Uterus (tissue), 4 donors: ENCODE results near the gene PCED1B. TPM values are rescaled to one million over a fixed set of nuclear protein-coding genes. Genes with fewer than 3 reads are reported as not detected.
"Not testable (repeated sequence)": the region's sequence is repeated elsewhere in the genome, so short reads cannot be mapped to it uniquely, and the experiment has no call there.

Source experiments
- DNase-seq, 2 donors: peaks; one replicate each; pipeline ENCODE4 v3.0.0-alpha.2; 2019 to 2020
- H3K27ac ChIP-seq, 2 donors: fragments of 200-600 bp; sonication (generic); 1 replicate in 1 of 2; 2 replicates in 1 of 2; pipeline ENCODE4 v1.5.1; 2016 to 2018
- H3K27me3 ChIP-seq, 2 donors: fragments of 200-600 bp; sonication (generic); one replicate each; pipeline ENCODE4 v1.5.1; 2018 to 2019; ENCODE audit warnings: control low read depth in 1 of 2
- H3K36me3 ChIP-seq, 2 donors: fragments of 200-600 bp; sonication (generic); one replicate each; pipeline ENCODE4 v1.5.1; 2019; ENCODE audit warnings: control low read depth in 1 of 2
- H3K4me1 ChIP-seq, 2 donors: fragments of 200-600 bp; sonication (generic); one replicate each; pipeline ENCODE4 v1.5.1; 2018 to 2019; ENCODE audit warnings: control low read depth in 1 of 2
- H3K4me3 ChIP-seq, 2 donors: fragments of 200-600 bp; sonication (generic); 1 replicate in 1 of 2; 2 replicates in 1 of 2; pipeline ENCODE4 v1.5.1; 2018 to 2019; ENCODE audit warnings: mild to moderate bottlenecking in 1 of 2
- H3K9me3 ChIP-seq, 2 donors: fragments of 200-600 bp; sonication (generic); one replicate each; pipeline ENCODE4 v1.5.1; 2019; ENCODE audit warnings: control low read depth in 1 of 2
- POLR2A ChIP-seq, 2 donors: fragments of 450-650 bp; IDR thresholded peaks; one replicate each; pipeline ENCODE4 v1.6.1; 2016; ENCODE audit warnings: antibody characterized with exemption in 2 of 2, mild to moderate bottlenecking in 1 of 2, moderate library complexity in 1 of 2
- intact Hi-C: fragments of 100-400 bp; cut with DNase I; formaldehyde crosslinking; loops from one replicate; pipeline ENCODE4 v1.15.1; 2023; ENCODE audit warnings: low total_unique reads
- total RNA-seq, 4 donors: library from RNA; depleted of rRNA in 3 of 4; stranded (reverse); fragments of >200 nt in 3 of 4; gene quantifications; one replicate each; pipeline versions ENCODE4 v1.1.0 to v1.2.4, GENCODE V29; 2014 to 2023
- TF ChIP-seq, protein P1 (sequence below), 4 experiments: fragments of 200-600 bp in 2 of 4; fragments of 450-650 bp in 2 of 4; sonication (generic) in 2 of 4; IDR thresholded peaks; one replicate each; pipeline ENCODE4 v1.5.1; 2016 to 2019; ENCODE audit warnings: antibody characterized with exemption in 4 of 4, mild to moderate bottlenecking in 2 of 4, moderate library complexity in 1 of 4
- donor health status: DM: yes; HTN: yes; CAD: no.

Gene PCED1B
- total RNA-seq, 4 donors from 2014 or later, result 1.0 to 46.6 (median 13.0) TPM

DNA sequence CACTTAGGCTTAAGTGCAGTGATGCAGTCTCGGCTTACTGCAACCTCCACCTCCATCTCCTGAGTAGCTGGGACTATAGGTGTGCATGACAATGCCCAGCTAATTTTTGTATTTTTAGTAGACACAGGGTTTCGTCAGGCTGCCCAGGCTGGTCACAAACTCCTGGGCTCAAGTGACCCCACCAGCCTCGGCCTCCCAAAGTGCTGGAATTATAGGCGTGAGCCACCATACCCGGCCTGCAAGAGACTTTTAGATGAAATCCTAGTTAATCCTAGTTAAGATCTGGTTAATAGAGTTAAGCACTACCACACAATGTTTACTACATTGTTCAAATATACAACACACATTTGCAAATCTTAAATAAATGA lies 196.8 kb downstream of the PCED1B start:
- no peak for TF ChIP-seq POLR2A (IDR thresholded peaks at IDR 0.05)
- TF ChIP-seq, protein P1, sequence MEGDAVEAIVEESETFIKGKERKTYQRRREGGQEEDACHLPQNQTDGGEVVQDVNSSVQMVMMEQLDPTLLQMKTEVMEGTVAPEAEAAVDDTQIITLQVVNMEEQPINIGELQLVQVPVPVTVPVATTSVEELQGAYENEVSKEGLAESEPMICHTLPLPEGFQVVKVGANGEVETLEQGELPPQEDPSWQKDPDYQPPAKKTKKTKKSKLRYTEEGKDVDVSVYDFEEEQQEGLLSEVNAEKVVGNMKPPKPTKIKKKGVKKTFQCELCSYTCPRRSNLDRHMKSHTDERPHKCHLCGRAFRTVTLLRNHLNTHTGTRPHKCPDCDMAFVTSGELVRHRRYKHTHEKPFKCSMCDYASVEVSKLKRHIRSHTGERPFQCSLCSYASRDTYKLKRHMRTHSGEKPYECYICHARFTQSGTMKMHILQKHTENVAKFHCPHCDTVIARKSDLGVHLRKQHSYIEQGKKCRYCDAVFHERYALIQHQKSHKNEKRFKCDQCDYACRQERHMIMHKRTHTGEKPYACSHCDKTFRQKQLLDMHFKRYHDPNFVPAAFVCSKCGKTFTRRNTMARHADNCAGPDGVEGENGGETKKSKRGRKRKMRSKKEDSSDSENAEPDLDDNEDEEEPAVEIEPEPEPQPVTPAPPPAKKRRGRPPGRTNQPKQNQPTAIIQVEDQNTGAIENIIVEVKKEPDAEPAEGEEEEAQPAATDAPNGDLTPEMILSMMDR (IDR thresholded peaks at IDR 0.05), result no peak
- intact Hi-C loops, result no loop called here
- H3K27me3 ChIP-seq, result no peaks in the 10 kb centered on the region

GRCh38 chr12:47276621-47277309 lies 197.3 kb downstream of the PCED1B start:
- peak overlapping the region; percentile 9 to 58 for H3K27ac ChIP-seq
- intact Hi-C loops, result no loop called here
- H3K27me3 ChIP-seq, result no peaks in the 10 kb centered on the region
- no peaks in the 10 kb centered on the region for H3K36me3 ChIP-seq
- H3K4me3 ChIP-seq, result no peak overlapping the region
- H3K9me3 ChIP-seq, result no peaks in the 10 kb centered on the region
- TF ChIP-seq POLR2A (IDR thresholded peaks at IDR 0.05), result no peak
- TF ChIP-seq, protein P1 (IDR thresholded peaks at IDR 0.05), result no peak
- peaks cover 0 to 4% of the 10 kb centered on the region in 2 donors for H3K4me1 ChIP-seq
- peak in 1 of 2 donors; percentile 50 for DNase-seq

More for the DNA sequence above, 196.8 kb downstream of the PCED1B start:
- H3K27ac ChIP-seq, result peak overlapping the region in 1 of 2 donors; percentile 26
- H3K36me3 ChIP-seq, result no peaks in the 10 kb centered on the region
- H3K4me3 ChIP-seq, result no peak overlapping the region
- no peak for DNase-seq
- no peaks in the 10 kb centered on the region for H3K9me3 ChIP-seq
- H3K4me1 ChIP-seq, result peaks cover 0 to 4% of the 10 kb centered on the region in 2 donors

DNA sequence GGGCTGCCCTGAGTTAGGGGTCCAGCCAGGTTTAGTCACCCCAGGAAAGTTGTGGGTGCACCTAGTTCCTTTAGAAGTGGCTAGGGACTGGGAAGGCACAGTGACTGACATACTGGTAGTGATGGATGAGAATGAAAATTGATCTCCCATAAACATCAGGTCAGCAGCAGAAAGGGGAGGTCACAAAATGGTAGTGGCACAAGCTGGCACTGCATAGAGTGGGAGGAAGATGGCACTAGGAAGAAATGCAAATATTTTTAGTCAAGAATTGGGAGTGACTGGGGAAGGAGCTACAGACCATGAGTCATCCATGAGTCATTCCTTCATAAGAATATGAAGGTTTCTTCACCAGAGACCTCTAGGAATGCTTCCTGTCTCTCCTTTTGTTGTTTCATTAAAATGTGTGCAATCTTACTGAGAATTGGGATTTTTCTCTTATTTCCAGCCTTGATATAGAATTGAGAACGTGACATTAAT lies 198.6 kb downstream of the PCED1B start:
- intact Hi-C loops, result no loop called here
- DNase-seq, result no peak
- H3K27ac ChIP-seq, result no peak overlapping the region

DNA sequence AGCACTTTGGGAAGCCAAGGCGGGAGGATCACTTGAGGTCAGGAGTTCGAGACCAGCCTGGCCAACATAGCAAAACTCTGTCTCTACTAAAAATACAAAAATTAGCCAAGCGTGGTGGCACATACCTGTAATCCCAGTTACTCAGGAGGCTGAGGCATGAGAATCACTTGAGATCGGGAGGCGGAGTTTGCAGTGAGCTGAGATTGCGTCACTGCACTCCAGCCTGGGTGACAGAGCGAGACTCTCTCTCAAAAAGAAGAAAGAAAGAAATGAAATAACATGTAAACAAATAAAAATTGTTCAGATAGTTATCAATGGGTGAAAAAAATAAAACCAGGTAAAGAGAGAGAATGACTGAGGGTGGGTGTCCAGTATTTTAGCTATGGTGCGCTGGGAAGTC lies 200.3 kb downstream of the PCED1B start:
- intact Hi-C loops, DNase-seq: not testable (repeated sequence)

More for the DNA sequence above, 198.6 kb downstream of the PCED1B start:
- H3K36me3 ChIP-seq, result no peaks in the 10 kb centered on the region
- TF ChIP-seq, protein P1 (IDR thresholded peaks at IDR 0.05), result no peak
- no peak for TF ChIP-seq POLR2A (IDR thresholded peaks at IDR 0.05)
- no peaks in the 10 kb centered on the region for H3K9me3 ChIP-seq
- no peak overlapping the region for H3K4me3 ChIP-seq
- H3K27me3 ChIP-seq, result no peaks in the 10 kb centered on the region
- peaks cover 0 to 4% of the 10 kb centered on the region in 2 donors for H3K4me1 ChIP-seq

DNA sequence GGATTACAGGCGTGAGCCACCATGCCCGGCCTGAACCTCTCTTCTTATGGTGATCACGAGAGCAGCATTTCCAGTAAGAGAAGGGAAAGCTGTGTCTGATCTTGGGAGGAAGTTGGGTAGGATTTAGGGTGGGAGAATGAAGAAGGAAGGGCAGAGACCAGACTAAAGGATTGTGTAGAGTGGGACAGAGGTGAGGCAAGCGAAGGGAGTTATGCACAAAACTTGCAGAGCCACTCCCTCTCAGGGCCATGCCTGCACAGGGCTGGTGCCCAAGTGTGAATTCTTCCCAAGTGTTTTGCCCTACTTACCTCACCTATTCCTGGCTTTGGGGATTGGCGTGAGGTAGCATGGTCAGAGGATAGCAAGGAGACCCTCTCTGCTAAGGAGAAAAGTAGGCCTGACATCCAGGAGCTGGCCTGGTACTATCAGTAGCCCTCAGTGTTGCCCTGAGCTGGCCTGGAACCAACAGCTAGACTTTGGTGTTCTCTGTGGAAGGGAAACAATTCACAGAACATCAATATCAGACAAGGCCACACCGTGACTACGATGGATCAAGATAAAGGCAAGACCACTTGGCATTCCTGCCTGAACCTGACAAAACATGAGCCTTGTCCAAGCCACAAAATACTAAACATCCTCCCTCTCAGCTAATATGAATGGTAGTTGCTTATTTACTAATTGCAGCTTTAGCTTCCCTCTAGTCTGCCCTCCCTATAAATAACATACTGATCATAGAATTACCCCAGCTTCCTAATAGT lies 201.3 kb downstream of the PCED1B start:
- Histone ChIP-seq H3K9me3 (no peaks in the 10 kb centered on the region), H3K27me3 (no peaks in the 10 kb centered on the region), H3K27ac (no peak overlapping the region), H3K4me3 (no peak overlapping the region), H3K4me1 (peaks cover 0 to 4% of the 10 kb centered on the region in 2 donors), H3K36me3 (no peaks in the 10 kb centered on the region)
- DNase-seq, result no peak
- no peak for TF ChIP-seq POLR2A (IDR thresholded peaks at IDR 0.05)
- TF ChIP-seq, protein P1 (IDR thresholded peaks at IDR 0.05), result no peak
- intact Hi-C loops, result no loop called here

More for the DNA sequence above, 200.3 kb downstream of the PCED1B start:
- not testable (repeated sequence) for H3K9me3 ChIP-seq, H3K36me3 ChIP-seq, H3K4me3 ChIP-seq, H3K27me3 ChIP-seq, H3K27ac ChIP-seq, H3K4me1 ChIP-seq
